Measurements from ENCODE around the gene PDE4B. TPM values are rescaled to one million over a fixed set of nuclear protein-coding genes. Genes with fewer than 3 reads are reported as not detected.

Gene PDE4B
- total and polyA plus RNA-seq, 9 of the 15 experiments (the other 6 are each of a cell fraction or from before 2014, with no cell fraction given) = 0.09 TPM; not detected in 8

- in situ Hi-C loops (cut with MboI) (no loop called here), intact Hi-C loops (cut with micrococcal nuclease) (no loop called here)
- Histone ChIP-seq H3K79me2 (ENCODE audit: control insufficient read depth, insufficient read depth, low read length) (no peaks in the 10 kb centered on the region), H3K4me1 (replicated peaks in 1 of 2; ENCODE audit: control insufficient read depth in 2 of 2, insufficient read depth in 2 of 2, low read length in 2 of 2) (no peaks in the 10 kb centered on the region), H3K27ac (ENCODE audit: extremely low read depth, low read depth, low read length) (no peak overlapping the region), H3K36me3 (ENCODE audit: control insufficient read depth, insufficient read depth, low read length) (no peaks in the 10 kb centered on the region), H3K9ac (ENCODE audit: insufficient read depth in 1 of 2, low read depth in 2 of 2, low read length in 2 of 2) (no peak overlapping the region), H3K9me1 (ENCODE audit: control insufficient read depth, insufficient read depth, low read length) (no peaks in the 10 kb centered on the region), H2AFZ (ENCODE audit: low read depth, low read length) (no peak overlapping the region), H4K20me1 (replicated peaks; ENCODE audit: control insufficient read depth, insufficient read depth, low read length) (no peaks in the 10 kb centered on the region), H3K4me3 (no peak overlapping the region), H3K9me3 (replicated peaks; ENCODE audit: control insufficient read depth, insufficient read depth, low read depth, low read length) (no peaks in the 10 kb centered on the region), H3K27me3 (ENCODE audit: control insufficient read depth in 2 of 2, insufficient read depth in 2 of 2, low read length in 2 of 2) (no peaks in the 10 kb centered on the region), H3K4me2 (ENCODE audit: insufficient read depth, low read length) (no peak overlapping the region)
- DNase-seq (ENCODE audit: extremely low read depth in 1 of 4, low spot score in 3 of 4) (no peak), FAIRE-seq (no peak), ATAC-seq (no peak)
- POLR2A ChIA-PET = no interaction called here
- no TSS peak for BruUV-seq (replicated peaks)
- whole genome bisulfite sequencing (ENCODE audit: insufficient coverage, low coverage, missing lambda C conversion rate) = 0% methylated on average over 1 of the region's 1 CpG
- CTCF ChIA-PET (ENCODE audit: low intra/inter-chr PET ratio) = no interaction called here
- no peak for TF ChIP-seq POLR2B (IDR thresholded peaks at IDR 0.05; ENCODE audit: low read depth, partially characterized antibody)
- TF ChIP-seq ATF6 (CRISPR knock-in tag; IDR thresholded peaks at IDR 0.05) = no peak
- no peak for TF ChIP-seq TCFL5 (CRISPR knock-in tag; conservative IDR thresholded peaks at IDR 0.05)
- TF ChIP-seq ZNF398 (CRISPR knock-in tag; IDR thresholded peaks at IDR 0.05) = no peak
- no peak for TF ChIP-seq PTTG1 (tag; IDR thresholded peaks at IDR 0.05; ENCODE audit: low read depth)
- no peak for TF ChIP-seq ARID3B (CRISPR knock-in tag; IDR thresholded peaks at IDR 0.05; ENCODE audit: borderline replicate concordance)
- no peak for TF ChIP-seq SAFB2 (IDR thresholded peaks at IDR 0.05; ENCODE audit: borderline replicate concordance, low read depth, low read length, severe bottlenecking)
- TF ChIP-seq POU5F1 (IDR thresholded peaks at IDR 0.05; ENCODE audit: borderline replicate concordance, low read depth, low read length, partially characterized antibody) = no peak
- no peak for TF ChIP-seq ELF4 (CRISPR knock-in tag; IDR thresholded peaks at IDR 0.05)
- TF ChIP-seq USF1 (CRISPR knock-in tag; IDR thresholded peaks at IDR 0.05) = no peak
- no peak for TF ChIP-seq NR4A1 (CRISPR knock-in tag; IDR thresholded peaks at IDR 0.05)
- TF ChIP-seq NR4A1 (tag; IDR thresholded peaks at IDR 0.05) = no peak
- no peak for TF ChIP-seq SRSF1 (IDR thresholded peaks at IDR 0.05; ENCODE audit: low read depth, low read length)
- no peak for TF ChIP-seq SNRNP70 (optimal IDR thresholded peaks at IDR 0.05; ENCODE audit: low read depth, low read length)
- TF ChIP-seq GTF2E2 (tag; IDR thresholded peaks at IDR 0.05) = no peak
Observed at GRCh38 chr1:66035616-66036245, 243.0 kb downstream of the PDE4B start.
